NT2/D1 (cell line): ENCODE data around the gene CCDC86.

Experiments used
- YY1 ChIP-seq: IDR thresholded peaks from 2 replicates; pipeline ENCODE4 v1.6.1; 2011; ENCODE audit not compliant: insufficient read length, insufficient read depth
- ZNF274 ChIP-seq: IDR thresholded peaks from 2 replicates; pipeline ENCODE4 v1.6.1; 2011; ENCODE audit warnings: mild to moderate bottlenecking, low read depth, low read length

DNA sequence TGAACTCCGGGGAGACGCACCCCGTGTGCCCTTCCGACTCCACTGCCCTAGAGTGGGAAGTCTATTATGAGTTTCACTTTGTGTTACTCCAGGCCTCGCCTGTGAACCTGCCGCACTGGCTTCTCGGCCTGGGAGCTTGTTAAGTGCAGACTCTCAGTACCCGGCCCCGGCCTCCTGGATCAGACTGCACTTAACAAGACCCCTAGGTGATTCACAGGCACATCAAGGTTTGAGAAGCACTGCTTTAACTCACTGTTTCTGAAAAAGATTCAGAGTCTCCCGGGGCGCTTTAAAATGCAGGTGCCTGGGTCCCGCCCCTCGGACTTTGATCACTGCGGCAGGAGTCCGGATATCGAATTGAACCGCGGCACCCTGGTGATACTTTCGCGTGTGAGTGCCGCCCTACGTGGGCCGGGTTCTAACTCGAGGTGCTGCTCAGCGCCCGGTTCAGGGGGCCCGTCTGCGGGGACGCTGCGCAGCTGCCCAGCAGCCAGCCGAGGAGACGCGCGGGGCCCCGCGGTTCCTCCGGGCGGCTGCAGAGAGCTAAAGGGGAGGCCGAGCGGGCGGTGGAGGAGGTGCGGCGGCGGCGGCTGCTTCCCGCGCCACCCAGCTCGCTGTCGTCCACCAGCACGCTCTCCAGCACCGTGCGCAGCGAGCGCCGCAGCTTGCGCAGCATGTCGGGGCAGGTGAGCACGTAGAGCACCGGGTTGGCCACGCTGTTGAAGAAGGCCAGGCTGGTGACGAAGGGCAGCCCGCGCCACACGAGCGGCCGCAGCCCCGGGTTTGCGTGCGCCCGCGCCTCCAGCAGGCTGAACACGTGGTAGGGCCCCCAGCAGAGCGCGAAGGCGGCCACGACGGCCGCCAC, 10.4 kb downstream of the CCDC86 start:
- TF ChIP-seq ZNF274 (no peak), YY1 (no peak)
